ENCODE results near the gene NHLRC4.

NHLRC4 gene

DNA sequence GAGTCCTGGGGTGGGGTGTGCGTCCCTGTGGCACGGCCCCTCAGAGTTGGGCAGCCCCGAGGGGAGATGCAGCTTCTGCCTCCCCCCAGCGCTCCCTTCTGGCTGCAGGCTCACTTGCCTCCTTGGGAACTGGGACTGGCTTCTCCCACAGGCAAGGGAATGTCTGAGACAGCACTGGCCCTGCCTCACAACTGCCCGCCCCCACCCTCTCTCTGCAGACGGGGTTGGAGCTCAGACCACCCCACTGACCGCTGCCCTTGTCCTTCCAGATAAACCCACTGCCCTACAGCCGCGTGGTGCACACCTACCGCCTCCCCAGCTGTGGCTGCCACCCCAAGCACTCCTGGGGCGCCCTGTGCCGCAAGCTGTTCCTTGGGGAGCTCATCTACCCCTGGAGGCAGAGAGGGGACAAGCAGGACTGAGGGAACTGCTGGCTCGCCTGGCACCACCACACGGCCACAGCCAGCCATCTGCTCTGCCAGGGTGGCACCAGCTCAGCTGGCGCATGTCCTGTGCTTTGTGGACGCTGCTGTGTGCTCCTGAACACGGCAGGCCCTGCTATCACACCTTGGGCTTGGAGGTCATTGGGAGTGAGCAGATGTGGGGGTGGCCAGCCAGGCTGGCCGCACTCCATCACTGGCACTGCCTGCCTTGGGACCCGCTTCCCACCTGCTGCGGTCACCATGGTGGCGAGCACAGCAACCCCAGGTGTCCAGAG, 16.0 kb downstream of the NHLRC4 start:
- DNase-seq (ENCODE audit: low spot score): no peak

DNA sequence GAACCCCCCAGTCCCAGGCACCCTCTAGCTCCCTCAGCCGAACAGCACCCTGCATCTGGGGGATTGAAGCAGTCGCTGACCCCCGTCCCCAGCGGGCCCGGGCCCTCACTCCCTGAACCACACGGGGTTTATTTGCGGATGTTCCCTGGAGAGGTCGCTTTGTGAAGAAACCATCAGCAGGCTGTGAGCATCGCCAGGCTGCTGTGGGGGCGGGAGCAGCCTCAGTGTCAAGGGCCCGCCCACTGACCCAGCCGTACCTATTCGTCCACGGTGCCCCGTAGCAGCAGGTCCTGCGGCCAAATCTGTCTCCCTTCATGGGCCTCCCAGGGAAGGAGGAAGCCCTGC, 16.6 kb downstream of the NHLRC4 start:
- DNase-seq (ENCODE audit: low spot score): no peak

DNA sequence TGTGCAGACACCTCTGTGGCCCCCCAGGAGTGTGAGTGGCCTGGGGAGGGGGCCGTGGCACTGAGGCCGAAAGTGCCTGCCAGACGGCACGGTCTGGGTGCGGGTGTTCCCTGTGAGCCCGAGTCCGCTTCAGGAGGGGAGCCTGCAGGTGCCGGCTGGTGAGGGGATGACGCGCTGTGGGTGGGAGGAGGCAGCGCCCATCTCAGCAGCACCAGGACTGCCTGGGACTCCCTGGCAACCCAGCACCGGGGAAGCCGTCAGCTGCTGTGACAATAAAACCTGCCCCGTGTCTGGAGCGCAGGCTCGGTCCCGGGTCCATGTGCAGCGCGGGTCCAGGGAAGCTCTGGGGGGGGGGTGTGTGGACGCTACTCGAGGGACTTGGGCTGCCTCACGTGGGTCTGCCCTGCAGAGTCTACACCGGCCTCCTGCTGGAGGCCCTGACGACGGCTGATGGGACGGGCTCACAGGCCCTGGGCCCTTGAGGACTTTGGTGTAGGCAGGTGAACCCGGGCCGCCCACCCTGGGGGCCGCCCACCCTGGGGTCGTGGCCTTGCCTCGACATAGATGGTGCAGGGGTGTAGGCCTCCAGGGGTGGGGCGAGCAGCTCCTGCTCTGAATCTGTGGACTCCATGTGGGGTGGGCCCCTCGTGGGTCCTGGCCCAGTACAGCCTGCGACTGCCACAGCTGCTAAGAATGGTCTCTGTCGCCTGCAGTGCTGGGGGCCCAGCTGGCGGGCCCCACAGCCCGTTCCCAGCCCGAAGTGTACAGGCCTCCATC, 17.2 kb downstream of the NHLRC4 start:
- DNase-seq (ENCODE audit: low spot score): no peak

DNA sequence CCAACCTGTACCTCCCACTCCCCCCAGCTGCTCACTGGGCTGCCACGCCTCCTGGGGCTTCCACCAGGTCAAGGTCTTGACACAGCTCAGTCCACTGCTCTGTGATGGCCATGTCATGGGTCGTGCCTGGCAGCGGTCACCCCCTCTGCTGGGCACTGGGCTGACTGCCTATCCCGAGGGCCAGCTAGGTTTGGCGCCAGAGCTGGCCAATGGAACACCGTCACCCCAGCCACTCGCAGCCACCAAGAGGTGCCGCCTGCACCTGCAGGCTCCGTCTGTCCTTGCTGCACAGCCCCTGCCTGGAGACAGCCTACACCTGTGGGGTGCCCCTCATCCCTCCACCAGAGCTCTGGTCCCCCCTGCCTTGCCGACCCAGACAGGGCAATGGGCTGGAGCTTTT, 18.5 kb downstream of the NHLRC4 start:
- no peak for DNase-seq (ENCODE audit: low spot score)

DNA sequence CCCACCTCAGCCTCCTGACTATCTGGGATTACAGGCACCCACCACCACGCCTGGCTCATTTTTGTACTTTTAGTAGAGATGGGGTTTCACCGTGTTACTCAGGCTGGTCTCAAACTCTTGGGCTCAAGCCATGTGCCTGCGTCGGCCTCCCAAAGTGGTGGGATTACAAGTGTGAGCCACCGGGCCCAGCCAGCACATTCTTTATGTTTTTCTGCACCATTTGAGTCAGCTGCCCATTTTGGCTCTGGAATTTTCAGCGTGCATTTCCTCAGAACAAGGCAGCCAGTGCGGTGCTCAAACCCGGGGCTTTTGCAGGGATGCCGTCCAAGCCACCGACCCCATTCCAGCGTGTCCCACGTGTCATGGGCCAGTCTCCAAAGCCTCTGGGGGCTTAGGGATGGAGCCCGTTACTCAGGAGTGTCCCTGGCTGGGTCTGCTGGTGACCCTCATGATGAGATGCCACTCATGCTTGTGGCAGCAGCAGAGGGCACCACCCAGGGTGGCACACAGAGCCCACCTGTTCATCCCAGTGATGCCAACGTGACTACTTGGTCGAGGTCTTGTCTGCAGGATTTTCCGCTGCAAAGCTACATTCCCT, 19.3 kb downstream of the NHLRC4 start:
- DNase-seq (ENCODE audit: low spot score): no peak

DNA sequence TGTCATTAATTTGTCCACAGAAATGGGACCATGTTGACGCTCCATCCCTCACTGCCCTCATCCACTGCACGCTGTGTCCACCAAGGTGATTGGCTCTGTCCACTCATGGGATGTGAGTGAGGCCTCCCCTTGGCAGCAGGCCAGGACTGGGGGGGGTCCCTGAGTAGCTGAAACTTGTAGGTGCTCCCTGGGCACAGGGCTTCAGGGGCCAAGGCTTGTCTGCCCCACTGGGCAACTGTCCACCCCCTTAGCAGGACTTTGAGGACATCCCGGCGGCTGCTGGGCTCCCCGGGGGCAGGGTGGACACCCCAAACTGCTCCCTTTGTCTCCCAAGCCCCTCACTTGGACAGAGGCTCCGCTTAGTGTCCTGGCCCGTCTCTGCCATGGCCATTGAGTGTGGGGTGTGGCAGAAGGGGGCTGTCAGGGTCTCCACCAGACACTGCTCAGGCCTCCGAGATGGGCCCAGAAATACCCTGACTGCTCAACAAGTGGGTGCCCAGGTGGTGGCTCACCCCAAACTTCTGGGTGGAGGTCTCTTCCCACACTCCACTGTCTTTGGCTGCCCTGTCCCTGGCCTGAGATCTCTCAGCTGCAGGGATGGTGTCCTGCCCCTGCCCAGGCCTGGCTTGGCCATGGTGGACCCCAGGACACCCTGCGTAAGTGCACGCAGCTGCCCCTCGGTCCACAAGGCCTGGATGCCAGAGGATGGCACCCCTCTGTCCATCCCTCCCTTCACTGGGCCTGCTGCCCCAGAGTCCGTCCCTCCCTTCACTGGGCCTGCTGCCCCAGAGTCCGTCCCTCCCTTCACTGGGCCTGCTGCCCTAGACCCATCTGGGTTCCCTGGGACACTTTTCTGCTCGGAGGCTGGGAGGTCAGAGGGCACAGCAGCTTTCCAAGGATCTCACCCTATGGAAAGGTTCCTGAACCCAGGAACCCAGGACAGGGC, 20.1 kb downstream of the NHLRC4 start:
- no peak for DNase-seq (ENCODE audit: low spot score)

DNA sequence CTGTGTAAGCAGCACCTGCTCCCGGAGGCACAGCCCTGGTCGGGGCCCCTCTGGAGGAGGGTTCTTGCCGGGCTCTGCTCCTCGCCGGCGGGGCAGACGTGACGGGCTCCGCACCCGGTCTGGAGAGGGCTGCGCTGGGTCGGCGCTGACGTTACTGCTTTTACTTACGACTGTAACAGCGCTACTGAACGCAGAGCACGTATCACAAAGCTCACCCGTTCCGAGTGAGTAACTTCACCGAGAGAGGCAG, 21.8 kb downstream of the NHLRC4 start:
- no peak for DNase-seq (ENCODE audit: low spot score)

DNA sequence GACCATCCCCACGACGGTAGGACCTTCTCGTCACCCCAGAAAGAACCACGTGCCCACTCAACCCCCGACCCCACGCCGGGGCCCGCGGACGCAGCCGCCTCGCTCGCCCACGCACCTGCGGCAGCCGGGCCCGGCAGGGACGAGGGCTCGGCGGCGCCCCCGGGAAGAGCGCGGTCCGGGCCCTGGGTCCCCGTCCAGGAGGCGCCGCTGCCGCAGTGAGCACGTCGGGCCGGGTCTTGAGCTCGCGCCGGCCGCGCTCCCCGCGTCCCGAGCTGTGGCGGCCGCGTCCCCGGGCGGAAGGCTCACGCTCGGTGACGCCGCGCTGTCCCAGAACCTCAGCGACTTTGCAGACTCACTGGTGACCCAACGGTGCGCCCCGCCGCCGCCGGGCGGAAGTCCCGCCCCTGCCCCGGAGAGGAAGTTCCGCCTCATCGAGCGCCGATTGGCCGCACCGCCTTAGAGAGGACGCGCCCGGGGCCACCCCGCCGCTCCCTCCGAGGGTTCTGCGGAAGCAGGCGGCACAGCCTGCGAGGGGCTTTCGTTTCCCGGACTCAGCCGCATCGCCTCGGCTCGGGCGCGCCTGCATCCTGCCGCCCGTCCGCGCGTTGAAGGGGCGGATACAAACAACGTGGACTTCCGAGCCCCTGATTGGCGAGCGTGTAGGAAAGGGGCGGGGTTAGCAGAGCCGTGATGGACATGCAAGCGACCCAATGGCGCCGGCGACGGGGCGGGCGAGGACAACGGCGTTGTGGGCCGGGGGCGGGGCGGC, 22.3 kb downstream of the NHLRC4 start:
- peak; percentile 93 for DNase-seq (ENCODE audit: low spot score)

DNA sequence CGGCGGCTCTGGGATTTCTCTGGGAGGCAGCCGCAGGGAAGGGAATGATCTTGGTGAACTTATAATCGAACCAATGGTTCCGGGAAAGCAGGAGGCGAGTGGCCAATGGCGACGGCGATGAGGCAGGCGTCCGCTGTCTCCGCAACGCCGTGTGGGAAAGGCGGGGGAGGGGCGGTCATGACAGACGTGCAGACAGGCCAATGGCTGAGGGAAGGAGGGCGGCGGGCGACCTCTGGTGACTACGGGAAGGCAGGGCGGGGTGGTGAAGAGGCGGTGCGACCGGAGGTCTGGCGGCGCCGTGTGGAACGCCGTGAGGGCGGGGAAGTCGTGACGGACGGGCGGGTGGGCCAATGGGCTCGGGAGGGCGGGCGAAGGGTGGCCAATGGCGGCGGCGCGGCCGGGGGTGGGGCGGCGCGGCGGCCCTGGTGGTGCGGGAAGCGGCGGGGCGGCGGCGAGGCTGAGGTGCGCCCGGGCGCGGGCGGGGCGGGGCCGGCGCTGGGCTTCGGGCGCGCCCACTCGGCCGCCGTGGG, 22.9 kb downstream of the NHLRC4 start, which contains the start of gene RAB40C:
TSS of gene RAB40C (plus strand) at position 409 of the 530 bp plus-strand sequence. CDS start 226 bp downstream, outside the sequence.
- peak; percentile 97 for DNase-seq (ENCODE audit: low spot score)

DNA sequence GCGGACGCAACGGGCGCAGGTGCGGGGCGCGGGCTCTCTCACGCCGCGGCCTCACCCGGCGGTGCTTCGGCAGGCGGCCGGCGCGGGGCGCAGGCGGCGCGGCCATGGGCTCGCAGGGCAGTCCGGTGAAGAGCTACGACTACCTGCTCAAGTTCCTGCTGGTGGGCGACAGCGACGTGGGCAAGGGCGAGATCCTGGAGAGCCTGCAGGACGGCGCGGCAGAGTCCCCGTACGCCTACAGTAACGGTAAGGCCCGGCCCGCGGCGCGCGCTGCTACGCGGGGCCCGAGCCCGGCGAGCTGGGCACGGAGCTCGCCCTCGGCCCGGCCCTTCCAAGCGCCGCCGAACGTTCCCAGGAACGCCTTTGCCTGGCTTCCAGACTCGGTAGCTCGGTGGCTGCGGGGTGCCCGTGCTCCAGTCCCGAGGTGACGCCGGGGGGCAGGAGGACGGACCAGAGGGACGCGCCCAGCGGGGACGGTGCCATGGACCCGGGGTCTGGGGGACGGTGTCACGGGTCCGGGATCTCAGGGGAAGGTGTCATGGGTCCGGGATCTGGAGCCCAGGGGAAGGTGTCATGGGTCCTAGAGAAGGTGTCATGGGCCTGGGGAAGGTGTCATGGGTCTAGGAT, 23.5 kb downstream of the NHLRC4 start:
- DNase-seq (ENCODE audit: low spot score): no peak

DNA sequence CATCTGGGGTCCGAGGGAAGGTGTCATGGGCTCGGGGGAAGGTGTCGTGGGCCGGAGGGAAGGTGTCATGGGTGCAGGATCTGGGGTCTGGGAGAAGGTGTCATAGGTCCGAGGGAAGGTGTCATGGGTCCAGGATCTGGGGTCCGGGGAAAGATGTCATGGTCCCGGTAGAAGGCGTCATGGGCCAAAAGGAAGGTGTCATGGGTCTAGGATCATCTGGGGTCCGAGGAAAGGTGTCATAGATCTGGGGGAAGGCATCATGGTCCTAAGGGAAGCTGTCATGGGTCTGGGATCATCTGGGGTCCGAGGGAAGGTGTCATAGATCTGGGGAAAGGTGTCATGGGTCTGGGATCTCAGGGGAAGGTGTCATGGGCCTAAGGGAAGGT, 24.0 kb downstream of the NHLRC4 start:
- no peak for DNase-seq (ENCODE audit: low spot score)

DNA sequence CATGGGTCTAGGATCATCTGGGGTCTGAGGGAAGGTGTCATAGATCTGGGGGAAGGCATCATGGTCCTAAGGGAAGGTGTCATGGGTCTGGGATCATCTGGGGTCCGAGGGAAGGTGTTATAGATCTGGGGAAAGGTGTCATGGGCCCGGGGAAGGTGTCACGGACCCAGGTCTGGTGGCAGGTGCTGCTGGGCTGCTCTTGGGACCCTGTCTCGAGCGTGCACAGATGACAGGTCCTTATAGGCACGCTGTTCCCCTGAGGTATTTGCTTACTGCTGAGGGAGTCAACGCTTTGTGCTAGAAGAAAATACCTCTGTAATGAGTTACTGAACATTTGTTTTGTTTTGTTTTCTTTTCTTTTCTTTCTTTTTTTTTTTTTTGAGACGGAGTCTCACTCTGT, 24.4 kb downstream of the NHLRC4 start:
- no peak for DNase-seq (ENCODE audit: low spot score)

DNA sequence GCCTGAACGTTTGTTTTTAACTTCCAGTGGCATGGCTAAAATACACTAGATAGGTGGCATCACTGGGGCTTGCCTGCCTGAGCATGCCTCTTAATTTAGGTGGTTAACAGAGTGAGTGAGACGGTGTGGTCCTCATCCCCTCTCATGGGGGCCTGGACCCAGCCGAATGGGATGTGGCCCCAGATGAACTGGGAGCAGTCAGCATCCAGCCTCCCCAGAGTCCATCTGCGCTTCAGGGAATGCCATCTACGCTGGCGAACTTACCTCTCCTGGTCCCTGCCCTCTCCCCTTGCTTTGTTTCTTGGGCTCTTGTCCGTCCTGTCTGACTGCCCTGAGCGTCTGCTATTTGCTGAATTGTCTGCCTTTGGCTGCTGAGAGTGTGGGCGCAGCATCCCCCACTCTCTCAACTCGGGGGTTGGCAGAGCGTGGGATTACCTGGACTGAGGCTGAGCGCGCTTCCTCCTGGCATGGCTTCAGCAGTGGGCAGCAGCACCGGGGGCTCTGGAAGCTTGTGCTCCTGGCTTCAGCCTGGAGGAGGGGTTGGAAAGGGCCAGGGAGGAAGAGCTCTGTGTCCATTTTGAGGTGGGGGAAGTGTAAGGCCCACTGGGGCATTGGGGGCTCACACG, 25.2 kb downstream of the NHLRC4 start:
- no peak for DNase-seq (ENCODE audit: low spot score)

DNA sequence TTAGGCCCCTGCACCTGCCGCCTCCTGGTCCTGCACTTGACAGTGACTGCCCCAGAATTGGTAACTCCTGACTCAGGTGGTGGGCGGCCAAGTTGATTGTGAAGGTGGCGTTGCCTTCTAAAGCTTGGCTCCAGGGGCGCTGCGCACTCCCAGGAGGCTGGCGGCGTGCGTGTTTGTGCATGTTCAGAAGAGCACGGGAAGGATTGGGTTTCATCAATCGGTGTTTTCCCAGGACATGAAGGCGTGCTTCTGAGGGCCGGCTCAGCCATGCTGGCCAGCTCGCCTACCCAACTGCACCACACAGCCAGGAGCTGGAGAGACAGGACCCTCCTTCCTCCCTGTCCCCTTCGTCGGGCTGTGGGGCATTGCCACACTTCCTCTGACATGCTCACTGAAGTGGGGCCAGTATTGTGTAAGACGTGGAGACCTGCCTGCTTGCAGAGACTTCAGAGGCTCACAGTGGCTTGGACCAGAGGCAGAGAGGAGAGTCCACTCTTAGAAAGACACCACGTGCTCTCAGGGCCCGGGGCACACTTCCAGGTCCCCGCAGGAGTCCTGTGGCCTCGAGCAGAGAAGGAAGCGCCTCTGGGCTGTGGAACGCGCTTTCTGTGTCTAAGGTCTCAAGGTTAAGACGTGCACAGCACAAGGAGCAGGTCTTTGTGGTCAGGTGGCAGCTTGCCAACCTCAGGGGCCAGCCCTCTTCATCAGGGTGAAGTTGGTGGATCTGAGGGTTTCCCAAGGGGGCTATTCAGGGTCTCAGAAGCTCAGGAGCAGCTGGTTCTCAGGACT, 25.9 kb downstream of the NHLRC4 start:
- DNase-seq (ENCODE audit: low spot score): peak; percentile 53

DNA sequence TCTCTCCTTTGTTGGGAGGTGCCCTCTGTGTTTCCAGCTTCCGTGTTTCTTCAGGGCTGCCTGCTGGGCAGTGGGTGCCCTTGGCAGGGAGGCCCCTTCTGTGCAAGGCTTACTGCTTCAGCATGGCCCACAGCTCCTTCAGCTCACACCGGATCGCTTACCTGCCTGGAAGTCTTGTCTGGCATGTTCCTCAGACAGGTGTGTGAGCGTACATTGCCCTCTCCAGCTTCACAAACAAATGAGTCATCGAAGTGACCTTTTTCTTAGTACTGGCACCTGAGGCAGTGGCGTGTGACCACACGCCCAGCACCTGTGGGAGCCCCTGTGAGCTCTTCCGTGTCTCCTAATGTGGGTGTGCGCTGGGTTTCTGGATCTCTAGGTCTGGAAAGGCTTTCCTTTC, 26.6 kb downstream of the NHLRC4 start:
- peak; percentile 84 for DNase-seq (ENCODE audit: low spot score)

DNA sequence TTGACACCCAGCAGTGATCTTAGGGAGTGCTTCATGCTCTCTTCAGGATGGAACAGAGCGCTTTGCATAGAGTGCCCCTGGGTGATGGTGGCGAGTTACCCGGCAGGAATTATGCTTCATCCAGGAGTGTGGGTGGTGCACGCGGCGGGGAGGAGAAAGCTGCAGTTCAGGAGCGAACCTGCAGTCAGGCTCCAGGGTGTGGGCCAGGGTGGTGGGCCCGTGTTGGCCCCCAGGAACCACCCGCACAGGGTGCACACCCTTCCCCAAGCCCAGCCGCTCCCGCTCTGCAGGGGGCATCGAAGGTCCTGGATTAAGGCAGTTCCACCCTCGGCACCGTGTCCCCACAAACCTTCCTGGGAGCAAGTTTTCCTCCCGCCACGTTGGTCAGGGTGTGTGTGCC, 27.0 kb downstream of the NHLRC4 start:
- no peak for DNase-seq (ENCODE audit: low spot score)

DNA sequence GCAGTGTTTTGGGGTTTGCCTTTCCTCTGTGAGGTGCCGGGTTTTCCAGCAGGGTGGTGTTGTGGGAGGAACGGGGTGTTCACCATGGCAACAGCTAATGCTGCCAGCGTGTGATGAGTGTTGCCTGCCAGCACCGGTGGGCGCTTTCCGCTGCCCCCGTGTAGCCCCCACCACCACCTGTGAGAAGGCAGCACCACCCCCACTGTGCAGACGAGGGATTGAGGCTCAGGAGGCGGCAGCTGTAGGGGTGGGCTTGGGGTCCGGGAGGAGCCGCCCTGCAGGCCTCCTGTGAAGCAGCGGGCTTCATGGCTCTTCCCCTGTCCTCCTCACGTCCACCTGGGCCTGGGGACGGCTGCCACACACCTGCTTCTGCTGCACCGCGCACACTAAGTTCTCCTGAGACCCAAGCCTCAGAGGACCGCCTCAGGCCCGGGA, 28.3 kb downstream of the NHLRC4 start:
- DNase-seq (ENCODE audit: low spot score): no peak

DNA sequence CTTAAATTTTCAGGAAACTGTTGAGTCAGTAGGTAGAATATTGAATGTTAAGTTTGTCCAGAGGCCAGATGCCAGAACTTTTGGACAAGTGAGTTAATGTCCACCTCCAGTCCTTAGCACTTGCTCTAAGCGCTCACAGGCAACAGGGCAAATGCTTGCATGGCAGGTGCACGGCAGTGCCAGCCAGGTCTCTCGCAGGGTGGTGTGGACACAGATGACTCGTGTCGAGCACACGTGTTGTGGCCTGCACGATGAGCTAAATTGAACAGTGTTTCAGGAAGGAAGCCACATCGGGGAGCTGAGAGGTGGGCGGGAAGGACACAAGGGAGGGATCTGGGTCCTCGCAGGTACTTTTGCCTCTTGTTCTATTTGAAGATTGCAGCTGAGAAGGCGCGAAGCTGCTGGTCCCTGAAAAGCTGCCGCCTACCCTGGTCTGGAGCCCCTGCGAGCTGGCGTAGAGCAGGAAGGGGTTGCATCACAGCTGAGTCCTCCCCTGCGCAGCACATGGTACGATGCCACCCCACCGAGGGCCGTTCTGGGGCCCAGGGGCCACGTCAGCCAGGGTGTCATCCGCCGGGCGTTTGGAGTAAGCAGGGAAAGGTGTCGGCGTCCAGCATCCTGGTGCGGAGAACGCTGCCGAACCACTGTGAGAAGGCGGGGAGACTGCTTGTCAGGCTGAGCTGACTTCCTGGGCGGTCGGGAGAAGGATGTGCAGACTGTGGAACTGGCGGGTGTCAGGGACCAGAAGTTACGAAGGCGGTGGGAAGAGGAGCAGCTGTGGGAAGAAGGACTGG, 29.3 kb downstream of the NHLRC4 start:
- DNase-seq (ENCODE audit: low spot score): no peak

DNA sequence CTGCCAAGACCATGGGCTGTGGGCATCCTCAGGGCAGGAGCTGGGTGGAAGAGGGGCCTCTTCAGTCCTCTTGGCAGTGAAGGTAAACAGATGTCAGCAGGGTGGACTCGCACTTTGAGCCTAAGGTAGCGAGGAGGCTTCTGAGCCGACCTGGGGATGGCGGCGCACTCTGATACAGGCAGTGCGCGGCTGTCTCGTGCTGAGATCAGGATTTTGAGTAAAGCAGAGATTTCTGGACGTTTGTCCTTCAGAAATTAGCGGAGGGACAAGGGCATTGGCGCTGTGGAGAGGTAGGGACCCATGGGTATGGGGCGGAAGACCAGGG, 29.9 kb downstream of the NHLRC4 start:
- no peak for DNase-seq (ENCODE audit: low spot score)

Data from LoVo (cell line).